Measurements from ENCODE around the gene HEG1.

Gene HEG1

DNA sequence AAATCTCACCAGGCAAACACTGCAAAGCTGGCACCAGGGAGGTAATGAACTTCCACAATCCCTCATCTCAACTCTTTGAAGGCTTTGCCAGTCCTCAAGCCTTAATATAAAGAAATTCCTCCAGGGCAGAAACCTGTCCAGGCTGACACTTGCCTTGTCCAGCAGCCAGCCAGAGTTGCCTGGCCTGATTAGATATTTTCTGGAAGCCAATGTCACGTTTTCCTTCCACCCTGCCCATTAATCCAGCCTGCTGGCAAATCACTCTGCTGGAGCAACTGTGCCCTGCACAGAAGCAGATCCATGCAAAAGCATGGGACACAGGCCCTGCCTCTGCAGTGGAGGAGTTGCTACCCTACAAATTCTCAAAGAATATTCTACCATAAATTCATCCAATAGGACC lies 56.5 kb downstream of the HEG1 start:
- in situ Hi-C loops (cut with HindIII; ENCODE audit: low sequenced_read_pairs): no loop called here
- no peak overlapping the region for H3K4me3 ChIP-seq (ENCODE audit: low read depth, low read length)
- DNase-seq (ENCODE audit: low read depth, low spot score): no peak
- TF ChIP-seq, protein P1, sequence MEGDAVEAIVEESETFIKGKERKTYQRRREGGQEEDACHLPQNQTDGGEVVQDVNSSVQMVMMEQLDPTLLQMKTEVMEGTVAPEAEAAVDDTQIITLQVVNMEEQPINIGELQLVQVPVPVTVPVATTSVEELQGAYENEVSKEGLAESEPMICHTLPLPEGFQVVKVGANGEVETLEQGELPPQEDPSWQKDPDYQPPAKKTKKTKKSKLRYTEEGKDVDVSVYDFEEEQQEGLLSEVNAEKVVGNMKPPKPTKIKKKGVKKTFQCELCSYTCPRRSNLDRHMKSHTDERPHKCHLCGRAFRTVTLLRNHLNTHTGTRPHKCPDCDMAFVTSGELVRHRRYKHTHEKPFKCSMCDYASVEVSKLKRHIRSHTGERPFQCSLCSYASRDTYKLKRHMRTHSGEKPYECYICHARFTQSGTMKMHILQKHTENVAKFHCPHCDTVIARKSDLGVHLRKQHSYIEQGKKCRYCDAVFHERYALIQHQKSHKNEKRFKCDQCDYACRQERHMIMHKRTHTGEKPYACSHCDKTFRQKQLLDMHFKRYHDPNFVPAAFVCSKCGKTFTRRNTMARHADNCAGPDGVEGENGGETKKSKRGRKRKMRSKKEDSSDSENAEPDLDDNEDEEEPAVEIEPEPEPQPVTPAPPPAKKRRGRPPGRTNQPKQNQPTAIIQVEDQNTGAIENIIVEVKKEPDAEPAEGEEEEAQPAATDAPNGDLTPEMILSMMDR (IDR thresholded peaks at IDR 0.05; ENCODE audit: low read depth, low read length): no peak

- TF ChIP-seq, protein P1 (IDR thresholded peaks at IDR 0.05; ENCODE audit: low read depth, low read length): no peak
- in situ Hi-C loops (cut with HindIII; ENCODE audit: low sequenced_read_pairs): no loop called here
- H3K4me3 ChIP-seq (ENCODE audit: low read depth, low read length): no peak overlapping the region
- no peak for DNase-seq (ENCODE audit: low read depth, low spot score)
These were observed 57.6 kb downstream of the HEG1 start for GRCh38 chr3:124998247-124998630.

- in situ Hi-C loops (cut with HindIII; ENCODE audit: low sequenced_read_pairs): no loop called here
- no peak overlapping the region for H3K4me3 ChIP-seq (ENCODE audit: low read depth, low read length)
- TF ChIP-seq, protein P1 (IDR thresholded peaks at IDR 0.05; ENCODE audit: low read depth, low read length): no peak
- no peak for DNase-seq (ENCODE audit: low read depth, low spot score)
These were observed 58.2 kb downstream of the HEG1 start for GRCh38 chr3:124997303-124998246.

DNA sequence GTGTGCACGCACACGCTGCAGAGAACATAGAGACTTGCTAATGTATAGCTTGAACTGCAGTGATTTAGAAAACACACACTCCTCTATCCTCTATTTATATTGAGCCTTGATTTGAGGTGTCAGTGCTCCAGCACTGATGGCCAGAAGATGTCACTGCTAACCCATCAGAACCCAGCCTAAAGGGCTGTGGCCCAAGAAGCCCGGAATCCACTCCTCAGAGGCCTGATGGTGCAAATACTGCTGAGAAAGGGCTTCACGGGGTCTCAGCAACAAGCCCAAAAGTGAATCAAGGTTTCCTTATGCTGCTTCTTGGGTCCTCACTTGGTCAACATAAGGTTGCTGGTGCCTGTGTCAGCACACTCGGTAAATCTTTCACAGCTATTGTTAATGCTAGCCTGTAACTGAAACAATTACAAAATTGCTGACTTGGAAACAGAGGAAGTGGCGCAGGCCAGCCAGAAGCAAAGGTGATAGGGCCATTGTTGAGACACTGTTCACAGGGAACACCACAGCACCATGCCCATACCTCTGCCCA lies 60.3 kb downstream of the HEG1 start:
- no peak overlapping the region for H3K4me3 ChIP-seq (ENCODE audit: low read depth, low read length)
- peak; percentile 52 for DNase-seq (ENCODE audit: low read depth, low spot score)
- TF ChIP-seq, protein P1 (IDR thresholded peaks at IDR 0.05; ENCODE audit: low read depth, low read length): peak; percentile 58
- in situ Hi-C loops (cut with HindIII; ENCODE audit: low sequenced_read_pairs): no loop called here

GRCh38 chr3:124993466-124993865 lies 62.3 kb downstream of the HEG1 start:
- H3K4me3 ChIP-seq (ENCODE audit: low read depth, low read length): no peak overlapping the region
- in situ Hi-C loops (cut with HindIII; ENCODE audit: low sequenced_read_pairs): no loop called here
- DNase-seq (ENCODE audit: low read depth, low spot score): no peak
- TF ChIP-seq, protein P1 (IDR thresholded peaks at IDR 0.05; ENCODE audit: low read depth, low read length): no peak

- no peak for DNase-seq (ENCODE audit: low read depth, low spot score)
- TF ChIP-seq, protein P1 (IDR thresholded peaks at IDR 0.05; ENCODE audit: low read depth, low read length): no peak
- H3K4me3 ChIP-seq (ENCODE audit: low read depth, low read length): no peak overlapping the region
- in situ Hi-C loops (cut with HindIII; ENCODE audit: low sequenced_read_pairs): no loop called here
These were observed 63.8 kb downstream of the HEG1 start for GRCh38 chr3:124992041-124992440.

All from astrocyte of the spinal cord (primary cell).